ENCODE measurements around the gene CAMTA1. TPM values are rescaled to one million over a fixed set of nuclear protein-coding genes. Genes with fewer than 3 reads are reported as not detected.
A peak's percentile ranks its signal among the peaks of the same experiment; 100 is the strongest.

Gene CAMTA1
- total RNA-seq, 2 experiments from 2014 or later: 43.9 to 73.3 TPM

- Histone ChIP-seq H3K4me3 (ENCODE audit: low read depth, low read length, poor library complexity, severe bottlenecking) (no peak overlapping the region), H3K79me2 (ENCODE audit: insufficient read depth, low read depth, low read length) (no peaks in the 10 kb centered on the region), H3K9me3 (ENCODE audit: low read length) (no peaks in the 10 kb centered on the region), H4K20me1 (ENCODE audit: insufficient read depth, low read length) (no peaks in the 10 kb centered on the region), H3K4me1 (ENCODE audit: insufficient read depth, low read length, poor library complexity, severe bottlenecking) (no peaks in the 10 kb centered on the region), H3K36me3 (ENCODE audit: insufficient read depth, low read length) (no peaks in the 10 kb centered on the region), H2AFZ (ENCODE audit: low read length) (no peak overlapping the region), H3K9me2 (ENCODE audit: insufficient read depth, low read length) (no peaks in the 10 kb centered on the region), H3K4me2 (ENCODE audit: low read length) (no peak overlapping the region), H3K27ac (ENCODE audit: low read depth, low read length, poor library complexity, severe bottlenecking) (no peak overlapping the region)
- no peak for TF ChIP-seq EZH2phosphoT487 (IDR thresholded peaks at IDR 0.05; ENCODE audit: borderline replicate concordance, low read depth, low read length)
- TF ChIP-seq CTCF (conservative IDR thresholded peaks at IDR 0.05; ENCODE audit: low read length): no peak
- ChIA-PET CTCF (ENCODE audit: unreplicated experiment) (interaction anchor here (4.3 kb wide), 1 partner anchor 85 kb away, joined by 33 read pairs; no protein-coding TSS in a partner anchor), POLR2A (interaction anchor here (0.7 kb wide), 1 partner anchor 25 kb away, joined by 3 read pairs; no protein-coding TSS in a partner anchor)
- BruUV-seq (replicated peaks): no TSS peak
- intact Hi-C loops (cut with micrococcal nuclease; ENCODE audit: unreplicated experiment): loop anchor here (1.0 kb wide), 2 partner anchors 86 to 235 kb away; no protein-coding TSS in a partner anchor
- no peak for DNase-seq (ENCODE audit: low spot score)
These were observed 881.9 kb downstream of the CAMTA1 start for GRCh38 chr1:7667159-7667558.

- no peak overlapping the region for H3K4me2 ChIP-seq (ENCODE audit: low read length)
- no TSS peak for BruUV-seq (replicated peaks)
- intact Hi-C loops (cut with micrococcal nuclease; ENCODE audit: unreplicated experiment): loop anchor here (1.0 kb wide), 2 partner anchors 86 to 235 kb away; no protein-coding TSS in a partner anchor
- no peaks in the 10 kb centered on the region for H3K9me3 ChIP-seq (ENCODE audit: low read length)
- H3K27ac ChIP-seq (ENCODE audit: low read depth, low read length, poor library complexity, severe bottlenecking): no peak overlapping the region
- peak overlapping the region; percentile 57; the same call in 1 of the 2 replicates for H2AFZ ChIP-seq (ENCODE audit: low read length)
- H3K9me2 ChIP-seq (ENCODE audit: insufficient read depth, low read length): no peaks in the 10 kb centered on the region
- H3K79me2 ChIP-seq (ENCODE audit: insufficient read depth, low read depth, low read length): no peaks in the 10 kb centered on the region
- no peaks in the 10 kb centered on the region for H3K36me3 ChIP-seq (ENCODE audit: insufficient read depth, low read length)
- DNase-seq (ENCODE audit: low spot score): peak; percentile 64
- TF ChIP-seq CTCF (conservative IDR thresholded peaks at IDR 0.05; ENCODE audit: low read length) (peak; percentile 91), EZH2phosphoT487 (IDR thresholded peaks at IDR 0.05; ENCODE audit: borderline replicate concordance, low read depth, low read length) (no peak)
- CTCF ChIA-PET (ENCODE audit: unreplicated experiment): interaction anchor here (2.0 to 4.3 kb wide), 2 partner anchors 82 to 85 kb away, joined by 11 to 33 read pairs; no protein-coding TSS in a partner anchor
- POLR2A ChIA-PET: interaction anchor here (0.7 kb wide), 2 partner anchors 26 to 86 kb away, joined by 3 read pairs; no protein-coding TSS in a partner anchor
- no peak overlapping the region for H3K4me3 ChIP-seq (ENCODE audit: low read depth, low read length, poor library complexity, severe bottlenecking)
- H4K20me1 ChIP-seq (ENCODE audit: insufficient read depth, low read length): no peaks in the 10 kb centered on the region
- no peaks in the 10 kb centered on the region for H3K4me1 ChIP-seq (ENCODE audit: insufficient read depth, low read length, poor library complexity, severe bottlenecking)
These were observed 882.5 kb downstream of the CAMTA1 start for GRCh38 chr1:7667625-7668218.
